A673 (cell line): ENCODE measurements around the gene NIN.

Experiments
- CTCF ChIP-seq: fragments of 300-800, 200-600 bp; sonication (generic); conservative IDR thresholded peaks from 2 replicates; pipeline ENCODE4 v1.5.1; 2017; ENCODE audit warnings: low read depth, mild to moderate bottlenecking, antibody characterized with exemption, low read length, moderate library complexity, mixed read lengths
- EZH2 ChIP-seq: fragments of 200-600 bp; sonication (generic); IDR thresholded peaks from 2 replicates; pipeline ENCODE4 v1.6.1; 2017; ENCODE audit warnings: borderline replicate concordance, low read depth, mild to moderate bottlenecking, mixed read lengths, antibody characterized with exemption, low read length; ENCODE audit not compliant: poor library complexity, severe bottlenecking

- TF ChIP-seq CTCF (no peak), EZH2 (no peak)
Observed at GRCh38 chr14:50832935-50833630, 2.1 kb upstream of the NIN start.
